Fibroblast of lung (primary cell): ENCODE data around the gene TBXAS1. TPM values are rescaled to one million over a fixed set of nuclear protein-coding genes. Genes with fewer than 3 reads are reported as not detected.

Source experiments
- DNase-seq, 2 donors: peaks; one replicate each; pipeline versions ENCODE4 v3.0.0 to v3.0.0-alpha.2; 2010; ENCODE audit warnings: low read depth in 2 of 2
- H2AFZ ChIP-seq: 2 replicates; pipeline ENCODE4 v1.5.1; 2012; ENCODE audit warnings: low read length, control low read depth, inconsistent platforms
- H3K27ac ChIP-seq: 2 replicates; pipeline ENCODE4 v1.5.1; 2011; ENCODE audit warnings: low read length, control low read depth; ENCODE audit not compliant: insufficient read depth
- H3K27me3 ChIP-seq: 2 replicates; pipeline ENCODE4 v1.5.1; 2011; ENCODE audit warnings: mild to moderate bottlenecking, low read length; ENCODE audit not compliant: control insufficient read depth, insufficient read depth
- H3K36me3 ChIP-seq: 2 replicates; pipeline ENCODE4 v1.5.1; 2011; ENCODE audit warnings: low read length; ENCODE audit not compliant: control insufficient read depth, insufficient read depth
- H3K4me1 ChIP-seq: 2 replicates; pipeline ENCODE4 v1.5.1; 2011; ENCODE audit warnings: low read length; ENCODE audit not compliant: control insufficient read depth, insufficient read depth; ENCODE audit errors: extremely low read depth
- H3K4me2 ChIP-seq: 2 replicates; pipeline ENCODE4 v1.5.1; 2011; ENCODE audit warnings: low read length, control low read depth; ENCODE audit not compliant: insufficient read depth; ENCODE audit errors: extremely low read depth
- H3K4me3 ChIP-seq, 4 experiments: fragments of 200-600 bp in 1 of 4; sonication (generic) in 1 of 4; replicated peaks in 1 of 4; 2 replicates each; pipeline ENCODE4 v1.5.1; 2011 to 2016; ENCODE audit warnings: low read length in 4 of 4, low read depth in 3 of 4, mild to moderate bottlenecking in 3 of 4, control low read depth in 2 of 4, inconsistent platforms in 1 of 4, mixed read lengths in 1 of 4; ENCODE audit not compliant: insufficient read depth in 1 of 4; ENCODE audit errors: control extremely low read depth in 1 of 4
- H3K79me2 ChIP-seq: 2 replicates; pipeline ENCODE4 v1.5.1; 2012; ENCODE audit warnings: mild to moderate bottlenecking, low read length, inconsistent platforms; ENCODE audit not compliant: control insufficient read depth, insufficient read depth
- H3K9ac ChIP-seq: 2 replicates; pipeline ENCODE4 v1.5.1; 2011; ENCODE audit warnings: mild to moderate bottlenecking, low read length, control low read depth; ENCODE audit not compliant: insufficient read depth
- H3K9me3 ChIP-seq: 2 replicates; pipeline ENCODE4 v1.5.1; 2012; ENCODE audit warnings: low read depth, low read length; ENCODE audit not compliant: control insufficient read depth, insufficient read depth
- H4K20me1 ChIP-seq: 2 replicates; pipeline ENCODE4 v1.5.1; 2011; ENCODE audit warnings: low read length; ENCODE audit not compliant: control insufficient read depth, insufficient read depth; ENCODE audit errors: extremely low read depth
- EZH2 ChIP-seq: IDR thresholded peaks from 2 replicates; pipeline ENCODE4 v1.5.1; 2012; ENCODE audit warnings: low read length, control low read depth, mild to moderate bottlenecking; ENCODE audit errors: missing control alignments
- polyA plus RNA-seq, 2 donors: library from polyadenylated mRNA; depleted of rRNA in 1 of 2; stranded (reverse) in 1 of 2; unstranded in 1 of 2; fragments of >200 nt; gene quantifications; 2 replicates each; pipeline ENCODE4 v1.2.1, GENCODE V29; 2011 to 2012; ENCODE audit warnings: missing spikeins in 1 of 2
- total RNA-seq: library from RNA; depleted of rRNA; stranded (reverse); fragments of >200 nt; gene quantifications from 2 replicates; pipeline ENCODE4 v1.2.1, GENCODE V29; 2014
- TF ChIP-seq, protein P1 (sequence below), 2 donors: IDR thresholded peaks in 1 of 2; conservative IDR thresholded peaks in 1 of 2; 1 replicate in 1 of 2; 2 replicates in 1 of 2; pipeline ENCODE4 v1.5.1; 2011 to 2012; ENCODE audit warnings: low read length in 2 of 2, control low read depth in 1 of 2, inconsistent platforms in 1 of 2, low read depth in 1 of 2, mild to moderate bottlenecking in 1 of 2

The TBXAS1 gene
- total and polyA plus RNA-seq, 2 donors (not counting 1 experiment from before 2014, with no cell fraction given): 1.5 to 2.1 TPM

DNA sequence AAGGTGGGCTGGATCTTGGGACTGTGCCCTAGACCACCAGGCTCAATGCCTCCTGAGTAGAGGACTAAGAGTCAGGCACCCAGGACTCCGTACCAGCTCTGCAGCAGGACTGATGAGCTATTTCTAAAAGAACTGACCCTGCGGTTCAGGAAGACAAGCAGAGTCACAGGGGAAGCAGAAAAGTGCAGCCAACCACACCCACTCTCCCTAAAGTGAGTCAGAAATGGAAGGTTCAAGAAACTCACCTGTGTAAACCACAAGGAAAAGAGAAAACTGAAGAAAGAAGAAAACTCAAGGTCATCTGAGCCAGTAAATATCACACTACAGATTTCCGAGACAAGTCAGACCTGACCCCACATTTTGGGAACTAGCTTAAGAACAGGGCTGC is 231.2 kb downstream of the TBXAS1 start:
- Histone ChIP-seq H3K27ac (no peak overlapping the region), H3K4me2 (no peak overlapping the region), H3K79me2 (no peaks in the 10 kb centered on the region)

DNA sequence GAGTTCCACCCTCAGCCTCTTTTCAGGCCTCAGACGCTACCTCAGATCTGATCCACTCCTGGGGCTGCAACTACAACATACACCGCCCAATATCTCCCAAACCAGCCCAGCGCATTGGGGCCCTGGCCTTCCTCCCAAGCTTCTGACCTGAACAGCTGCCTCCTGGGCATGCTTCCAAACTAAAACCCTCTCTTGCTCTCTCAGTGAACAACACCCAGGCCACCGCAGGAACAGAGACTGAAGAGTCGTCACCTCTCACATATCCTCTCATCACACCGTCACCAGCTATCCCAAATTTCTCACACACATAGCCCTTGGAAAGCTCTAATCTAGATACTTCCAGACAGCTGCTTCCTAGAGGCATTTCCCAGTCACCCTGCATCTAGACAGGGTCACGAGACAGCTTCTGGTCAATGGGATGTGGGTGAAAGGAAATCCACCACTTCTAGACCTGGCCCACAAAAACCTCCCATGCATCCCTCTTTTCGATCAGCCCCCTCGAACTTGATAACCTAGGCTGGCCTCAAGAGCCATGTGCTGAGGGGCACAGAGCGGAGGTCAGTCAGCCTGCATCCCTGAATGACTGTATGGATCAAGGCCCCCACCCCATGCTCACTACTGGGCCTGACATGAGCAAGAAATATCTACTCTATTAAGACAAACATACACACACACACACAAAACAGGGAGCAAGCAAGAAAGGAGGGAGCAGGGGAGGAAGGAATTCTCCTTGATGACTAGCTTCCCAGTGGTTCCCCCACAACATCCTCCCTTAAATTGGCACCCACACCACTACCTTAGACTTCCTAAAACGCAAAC is 231.9 kb downstream of the TBXAS1 start:
- peaks cover 25% of the 10 kb centered on the region for H3K4me1 ChIP-seq
- no peak overlapping the region for H2AFZ ChIP-seq
- peak; percentile 68 to 90 for DNase-seq
- H3K4me3 ChIP-seq: peak overlapping the region in 1 of 4 experiments; percentile 74
- no peaks in the 10 kb centered on the region for H3K9me3 ChIP-seq
- H3K36me3 ChIP-seq: no peaks in the 10 kb centered on the region
- no peak overlapping the region for H3K9ac ChIP-seq
- no peaks in the 10 kb centered on the region for H3K27me3 ChIP-seq
- no peaks in the 10 kb centered on the region for H3K79me2 ChIP-seq
- H3K27ac ChIP-seq: peak overlapping the region; percentile 41
- TF ChIP-seq, protein P1, sequence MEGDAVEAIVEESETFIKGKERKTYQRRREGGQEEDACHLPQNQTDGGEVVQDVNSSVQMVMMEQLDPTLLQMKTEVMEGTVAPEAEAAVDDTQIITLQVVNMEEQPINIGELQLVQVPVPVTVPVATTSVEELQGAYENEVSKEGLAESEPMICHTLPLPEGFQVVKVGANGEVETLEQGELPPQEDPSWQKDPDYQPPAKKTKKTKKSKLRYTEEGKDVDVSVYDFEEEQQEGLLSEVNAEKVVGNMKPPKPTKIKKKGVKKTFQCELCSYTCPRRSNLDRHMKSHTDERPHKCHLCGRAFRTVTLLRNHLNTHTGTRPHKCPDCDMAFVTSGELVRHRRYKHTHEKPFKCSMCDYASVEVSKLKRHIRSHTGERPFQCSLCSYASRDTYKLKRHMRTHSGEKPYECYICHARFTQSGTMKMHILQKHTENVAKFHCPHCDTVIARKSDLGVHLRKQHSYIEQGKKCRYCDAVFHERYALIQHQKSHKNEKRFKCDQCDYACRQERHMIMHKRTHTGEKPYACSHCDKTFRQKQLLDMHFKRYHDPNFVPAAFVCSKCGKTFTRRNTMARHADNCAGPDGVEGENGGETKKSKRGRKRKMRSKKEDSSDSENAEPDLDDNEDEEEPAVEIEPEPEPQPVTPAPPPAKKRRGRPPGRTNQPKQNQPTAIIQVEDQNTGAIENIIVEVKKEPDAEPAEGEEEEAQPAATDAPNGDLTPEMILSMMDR (conservative IDR thresholded peaks at IDR 0.05 in 1 of 2, IDR thresholded peaks at IDR 0.05 in 1 of 2; ENCODE audit: low read depth in 1 of 2, low read length in 2 of 2): no peak
- no peak for TF ChIP-seq EZH2
- H3K4me2 ChIP-seq: peak overlapping the region; percentile 2
- H4K20me1 ChIP-seq: no peaks in the 10 kb centered on the region

More for the DNA sequence above, 231.2 kb downstream of the TBXAS1 start:
- Histone ChIP-seq H3K27me3 (no peaks in the 10 kb centered on the region), H3K36me3 (no peaks in the 10 kb centered on the region), H2AFZ (no peak overlapping the region), H3K9ac (no peak overlapping the region), H3K9me3 (no peaks in the 10 kb centered on the region), H3K4me1 (peaks cover 25% of the 10 kb centered on the region), H3K4me3 (no peak overlapping the region), H4K20me1 (no peaks in the 10 kb centered on the region)
- DNase-seq: peak in 1 of 2 donors; percentile 46
- no peak for TF ChIP-seq EZH2
- TF ChIP-seq, protein P1 (conservative IDR thresholded peaks at IDR 0.05 in 1 of 2, IDR thresholded peaks at IDR 0.05 in 1 of 2; ENCODE audit: low read depth in 1 of 2, low read length in 2 of 2): no peak

DNA sequence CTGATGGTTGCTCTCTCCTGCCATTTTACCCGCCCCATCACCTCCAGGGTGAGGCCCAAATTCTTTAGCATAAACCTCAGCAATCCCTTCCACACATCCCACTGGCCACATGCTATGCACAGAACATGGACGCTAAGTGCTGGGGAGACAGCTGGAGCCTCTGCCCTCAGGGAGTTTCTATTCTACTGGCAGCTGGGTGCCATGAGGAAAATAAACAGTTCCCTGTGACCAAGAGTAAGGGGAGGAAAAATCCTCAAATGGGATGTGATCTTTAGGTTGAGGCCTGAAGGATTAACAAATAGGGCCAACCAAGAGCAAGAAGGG is 232.5 kb downstream of the TBXAS1 start:
- peak overlapping the region in 2 of 4 experiments; percentile 21 to 74 for H3K4me3 ChIP-seq
- H3K79me2 ChIP-seq: no peaks in the 10 kb centered on the region
- no peaks in the 10 kb centered on the region for H4K20me1 ChIP-seq
- H3K27me3 ChIP-seq: no peaks in the 10 kb centered on the region
- no peaks in the 10 kb centered on the region for H3K36me3 ChIP-seq
- TF ChIP-seq, protein P1 (conservative IDR thresholded peaks at IDR 0.05 in 1 of 2, IDR thresholded peaks at IDR 0.05 in 1 of 2; ENCODE audit: low read depth in 1 of 2, low read length in 2 of 2): no peak
- TF ChIP-seq EZH2: no peak
- H2AFZ ChIP-seq: no peak overlapping the region
- H3K27ac ChIP-seq: peak overlapping the region; percentile 41
- peaks cover 25% of the 10 kb centered on the region for H3K4me1 ChIP-seq
- H3K9me3 ChIP-seq: no peaks in the 10 kb centered on the region
- no peak overlapping the region for H3K9ac ChIP-seq
- peak in 1 of 2 donors; percentile 7 for DNase-seq
- H3K4me2 ChIP-seq: peak overlapping the region; percentile 95
